SK-N-MC (cell line): ENCODE results near the gene QRFPR.

Source experiments
- DNase-seq: peaks from one replicate; pipeline ENCODE4 v3.0.0-alpha.2; 2011; ENCODE audit warnings: low read depth, low spot score
- H3K27ac ChIP-seq: fragments of 200-600 bp; sonication (generic); 2 replicates; pipeline ENCODE4 v1.5.1; 2016; ENCODE audit warnings: mixed run types
- H3K36me3 ChIP-seq: fragments of 200-600 bp; sonication (generic); 2 replicates; pipeline ENCODE4 v1.6.1; 2017; ENCODE audit warnings: antibody characterized with exemption, low read length, mixed read lengths; ENCODE audit not compliant: insufficient read depth
- H3K4me3 ChIP-seq: fragments of 200-600 bp; sonication (generic); 2 replicates; pipeline ENCODE4 v1.5.1; 2016
- H3K9ac ChIP-seq: fragments of 200-600 bp; sonication (generic); 2 replicates; pipeline ENCODE4 v1.8.0; 2017; ENCODE audit warnings: mixed run types, mixed read lengths; ENCODE audit not compliant: insufficient read length
- H3K9me3 ChIP-seq: fragments of 200-600 bp; sonication (generic); 2 replicates; pipeline ENCODE4 v1.6.1; 2017; ENCODE audit warnings: low read depth, mild to moderate bottlenecking, antibody characterized with exemption, low read length, moderate library complexity, mixed read lengths
- EZH2 ChIP-seq: fragments of 200-600 bp; sonication (generic); IDR thresholded peaks from one replicate; pipeline ENCODE4 v1.6.1; 2017; ENCODE audit warnings: antibody characterized with exemption
- FOXP2 ChIP-seq: optimal IDR thresholded peaks from 2 replicates; pipeline ENCODE3; 2011; ENCODE audit warnings: mild to moderate bottlenecking, moderate library complexity; ENCODE audit not compliant: insufficient read depth; ENCODE audit errors: extremely low read length, control extremely low read depth
- POLR2AphosphoS5 ChIP-seq: IDR thresholded peaks from 2 replicates; pipeline ENCODE4 v1.6.1; 2012; ENCODE audit warnings: mild to moderate bottlenecking, low read depth, low read length, borderline replicate concordance

QRFPR gene

DNA sequence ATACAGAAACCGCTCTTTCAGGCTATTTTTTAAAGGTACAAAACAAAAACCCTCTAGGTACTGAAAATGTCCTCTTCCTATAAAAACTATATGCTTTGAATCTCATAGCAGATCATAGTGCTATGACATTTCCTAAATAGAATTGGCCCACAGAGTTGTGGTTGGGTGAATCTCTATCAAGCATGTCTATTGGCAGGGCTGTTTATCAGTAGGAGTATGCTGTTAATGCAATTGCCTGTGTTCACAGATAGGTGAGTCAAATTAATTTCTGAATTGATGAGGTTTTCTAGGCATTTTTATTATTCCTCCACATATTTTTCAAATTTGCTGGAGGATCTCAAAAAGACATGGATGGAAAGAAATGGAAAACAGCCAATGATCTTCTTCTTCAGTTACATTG lies 73.9 kb downstream of the QRFPR start:
- Histone ChIP-seq H3K4me3 (no peak overlapping the region), H3K9me3 (no peaks in the 10 kb centered on the region), H3K36me3 (no peaks in the 10 kb centered on the region), H3K27ac (no peak overlapping the region), H3K9ac (no peak overlapping the region)
- DNase-seq, result no peak
- no peak for TF ChIP-seq POLR2AphosphoS5
- TF ChIP-seq FOXP2, result no peak
- TF ChIP-seq EZH2, result no peak

GRCh38 chr4:121304893-121305292 lies 75.9 kb downstream of the QRFPR start:
- Histone ChIP-seq H3K4me3 (no peak overlapping the region), H3K9ac (no peak overlapping the region), H3K36me3 (no peaks in the 10 kb centered on the region), H3K9me3 (no peaks in the 10 kb centered on the region), H3K27ac (no peak overlapping the region)
- DNase-seq, result no peak
- TF ChIP-seq POLR2AphosphoS5 (no peak), EZH2 (no peak), FOXP2 (no peak)

- Histone ChIP-seq H3K9me3 (no peaks in the 10 kb centered on the region), H3K36me3 (no peaks in the 10 kb centered on the region), H3K27ac (no peak overlapping the region), H3K9ac (no peak overlapping the region), H3K4me3 (no peak overlapping the region)
- TF ChIP-seq EZH2 (no peak), POLR2AphosphoS5 (no peak), FOXP2 (no peak)
- no peak for DNase-seq
Measured at GRCh38 chr4:121299367-121299766, 81.5 kb downstream of the QRFPR start.

DNA sequence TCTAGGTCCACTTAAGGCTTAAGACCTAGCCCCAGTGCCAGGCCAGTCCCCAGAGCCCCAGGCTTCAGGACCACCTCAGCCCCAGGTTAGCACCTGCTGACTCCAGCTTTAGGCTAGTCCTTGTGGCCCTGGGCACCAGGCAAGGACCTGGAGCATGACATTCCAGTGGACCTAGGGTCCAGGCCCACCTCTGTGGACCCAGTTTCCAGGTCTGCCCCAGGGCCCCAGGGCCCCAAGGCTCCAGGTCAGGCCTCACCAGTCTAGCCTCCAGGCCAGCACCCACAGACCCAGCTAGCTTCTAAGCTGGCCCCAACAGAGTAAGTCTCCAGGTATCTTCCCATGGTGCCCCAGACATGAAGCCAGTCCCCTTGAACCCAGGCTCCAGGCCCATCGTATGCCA lies 97.5 kb downstream of the QRFPR start:
- Histone ChIP-seq H3K36me3 (no peaks in the 10 kb centered on the region), H3K9ac (no peak overlapping the region), H3K9me3 (no peaks in the 10 kb centered on the region), H3K4me3 (no peak overlapping the region), H3K27ac (no peak overlapping the region)
- no peak for TF ChIP-seq EZH2
- DNase-seq, result no peak

DNA sequence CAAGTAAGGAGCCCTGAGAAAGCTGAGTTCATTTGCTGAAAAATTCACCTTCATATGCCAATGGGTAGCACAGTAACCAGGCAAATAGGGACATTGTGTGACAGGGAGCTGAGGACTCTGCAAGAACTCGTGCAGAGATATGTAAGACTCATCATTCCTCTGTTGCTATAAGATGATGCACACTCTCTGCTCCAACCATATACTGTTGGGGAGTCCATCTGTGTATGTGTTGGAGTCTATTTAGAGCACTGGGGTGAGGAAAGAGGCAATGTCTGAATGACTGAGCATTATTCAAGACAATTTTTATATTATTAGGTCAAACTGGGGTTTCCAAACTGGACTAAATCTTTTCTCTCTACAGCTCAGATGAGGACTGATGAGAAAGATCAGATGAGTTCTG lies 100.4 kb downstream of the QRFPR start:
- no peak overlapping the region for H3K4me3 ChIP-seq
- TF ChIP-seq EZH2 (no peak), FOXP2 (no peak), POLR2AphosphoS5 (no peak)
- H3K9ac ChIP-seq, result no peak overlapping the region
- DNase-seq, result no peak
- no peak overlapping the region for H3K27ac ChIP-seq
- H3K9me3 ChIP-seq, result no peaks in the 10 kb centered on the region
- no peaks in the 10 kb centered on the region for H3K36me3 ChIP-seq

- no peak overlapping the region for H3K27ac ChIP-seq
- no peaks in the 10 kb centered on the region for H3K36me3 ChIP-seq
- no peak for DNase-seq
- H3K9me3 ChIP-seq, result no peaks in the 10 kb centered on the region
- no peak overlapping the region for H3K9ac ChIP-seq
- no peak for TF ChIP-seq POLR2AphosphoS5
- no peak for TF ChIP-seq EZH2
- no peak for TF ChIP-seq FOXP2
- H3K4me3 ChIP-seq, result no peak overlapping the region
Measured at GRCh38 chr4:121278811-121279368, 101.9 kb downstream of the QRFPR start.
